ENCODE measurements around the gene LSM14B. TPM values are rescaled to one million over a fixed set of nuclear protein-coding genes. Genes with fewer than 3 reads are reported as not detected.
"Not testable (repeated sequence)": the region's sequence is repeated elsewhere in the genome, so short reads cannot be mapped to it uniquely, and the experiment has no call there.

Gene LSM14B
- total RNA-seq, 1 donor from 2014 or later: 31.4 TPM

GRCh38 chr20:62143081-62143956, 21.0 kb downstream of the LSM14B start, which contains the start of the genes PSMA7 and SS18L1:
Gene PSMA7 (minus strand): TSS chr20:62143394. CDS start chr20:62143303, 91 bp downstream.
Gene SS18L1 (plus strand): TSS chr20:62143769. CDS start chr20:62143821, 52 bp downstream.
- intact Hi-C loops (cut with micrococcal nuclease): loop anchor here (1.0 to 5.0 kb wide), 5 partner anchors 21 to 244 kb away; partner anchors contain the start of genes ADRM1, LSM14B, OSBPL2 and RPS21

GRCh38 chr20:62143957-62144825, 21.9 kb downstream of the LSM14B start:
- intact Hi-C loops (cut with micrococcal nuclease): loop anchor here (1.0 to 5.0 kb wide), 5 partner anchors 22 to 243 kb away; partner anchors contain the start of genes ADRM1, LSM14B, OSBPL2 and RPS21

GRCh38 chr20:62145688-62146018, 23.4 kb downstream of the LSM14B start:
- intact Hi-C loops (cut with micrococcal nuclease): no loop called here

GRCh38 chr20:62146019-62146755, 23.9 kb downstream of the LSM14B start:
- intact Hi-C loops (cut with micrococcal nuclease): no loop called here

GRCh38 chr20:62147125-62147524, 24.9 kb downstream of the LSM14B start:
- intact Hi-C loops (cut with micrococcal nuclease): no loop called here

- intact Hi-C loops (cut with micrococcal nuclease): no loop called here
Observed at GRCh38 chr20:62147528-62147927, 25.3 kb downstream of the LSM14B start.

GRCh38 chr20:62148383-62148782, 26.1 kb downstream of the LSM14B start:
- intact Hi-C loops (cut with micrococcal nuclease): not testable (repeated sequence)

GRCh38 chr20:62148908-62149314, 26.6 kb downstream of the LSM14B start:
- intact Hi-C loops (cut with micrococcal nuclease): no loop called here

- intact Hi-C loops (cut with micrococcal nuclease): no loop called here
Observed at GRCh38 chr20:62149532-62150309, 27.4 kb downstream of the LSM14B start.

- intact Hi-C loops (cut with micrococcal nuclease): no loop called here
Observed at GRCh38 chr20:62150310-62150575, 28.0 kb downstream of the LSM14B start.

GRCh38 chr20:62151225-62151624, 28.9 kb downstream of the LSM14B start:
- intact Hi-C loops (cut with micrococcal nuclease): no loop called here

- intact Hi-C loops (cut with micrococcal nuclease): no loop called here
Observed at GRCh38 chr20:62151835-62152364, 29.6 kb downstream of the LSM14B start.

GRCh38 chr20:62155428-62156253, 33.4 kb downstream of the LSM14B start:
- intact Hi-C loops (cut with micrococcal nuclease): loop anchor here (2.0 kb wide), 1 partner anchor 125 kb away; no protein-coding TSS in a partner anchor

- intact Hi-C loops (cut with micrococcal nuclease): loop anchor here (2.0 kb wide), 1 partner anchor 125 kb away; no protein-coding TSS in a partner anchor
Observed at GRCh38 chr20:62156254-62156556, 33.9 kb downstream of the LSM14B start.

- intact Hi-C loops (cut with micrococcal nuclease): loop anchor here (1.0 to 2.0 kb wide), 3 partner anchors 126 to 146 kb away; no protein-coding TSS in a partner anchor
Observed at GRCh38 chr20:62156592-62157386, 34.5 kb downstream of the LSM14B start.

- intact Hi-C loops (cut with micrococcal nuclease): loop anchor here (1.0 to 2.0 kb wide), 3 partner anchors 127 to 147 kb away; no protein-coding TSS in a partner anchor
Observed at GRCh38 chr20:62157387-62158087, 35.3 kb downstream of the LSM14B start.

- intact Hi-C loops (cut with micrococcal nuclease): no loop called here
Observed at GRCh38 chr20:62158088-62158400, 35.8 kb downstream of the LSM14B start.

GRCh38 chr20:62158541-62158940, 36.3 kb downstream of the LSM14B start:
- intact Hi-C loops (cut with micrococcal nuclease): no loop called here
